LNCAP (cell line): Measurements from ENCODE around the gene TNNT3.

Experiments used
- TF ChIP-seq, protein P1 (sequence below): fragments of 450-650 bp; IDR thresholded peaks from 2 replicates; pipeline ENCODE4 v1.5.1; 2017; ENCODE audit warnings: mild to moderate bottlenecking

TNNT3 gene

GRCh38 chr11:1892558-1892957, 26.9 kb upstream of the TNNT3 start:
- TF ChIP-seq, protein P1, sequence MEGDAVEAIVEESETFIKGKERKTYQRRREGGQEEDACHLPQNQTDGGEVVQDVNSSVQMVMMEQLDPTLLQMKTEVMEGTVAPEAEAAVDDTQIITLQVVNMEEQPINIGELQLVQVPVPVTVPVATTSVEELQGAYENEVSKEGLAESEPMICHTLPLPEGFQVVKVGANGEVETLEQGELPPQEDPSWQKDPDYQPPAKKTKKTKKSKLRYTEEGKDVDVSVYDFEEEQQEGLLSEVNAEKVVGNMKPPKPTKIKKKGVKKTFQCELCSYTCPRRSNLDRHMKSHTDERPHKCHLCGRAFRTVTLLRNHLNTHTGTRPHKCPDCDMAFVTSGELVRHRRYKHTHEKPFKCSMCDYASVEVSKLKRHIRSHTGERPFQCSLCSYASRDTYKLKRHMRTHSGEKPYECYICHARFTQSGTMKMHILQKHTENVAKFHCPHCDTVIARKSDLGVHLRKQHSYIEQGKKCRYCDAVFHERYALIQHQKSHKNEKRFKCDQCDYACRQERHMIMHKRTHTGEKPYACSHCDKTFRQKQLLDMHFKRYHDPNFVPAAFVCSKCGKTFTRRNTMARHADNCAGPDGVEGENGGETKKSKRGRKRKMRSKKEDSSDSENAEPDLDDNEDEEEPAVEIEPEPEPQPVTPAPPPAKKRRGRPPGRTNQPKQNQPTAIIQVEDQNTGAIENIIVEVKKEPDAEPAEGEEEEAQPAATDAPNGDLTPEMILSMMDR = no peak

GRCh38 chr11:1893581-1894359, 25.7 kb upstream of the TNNT3 start:
- TF ChIP-seq, protein P1 = no peak

DNA sequence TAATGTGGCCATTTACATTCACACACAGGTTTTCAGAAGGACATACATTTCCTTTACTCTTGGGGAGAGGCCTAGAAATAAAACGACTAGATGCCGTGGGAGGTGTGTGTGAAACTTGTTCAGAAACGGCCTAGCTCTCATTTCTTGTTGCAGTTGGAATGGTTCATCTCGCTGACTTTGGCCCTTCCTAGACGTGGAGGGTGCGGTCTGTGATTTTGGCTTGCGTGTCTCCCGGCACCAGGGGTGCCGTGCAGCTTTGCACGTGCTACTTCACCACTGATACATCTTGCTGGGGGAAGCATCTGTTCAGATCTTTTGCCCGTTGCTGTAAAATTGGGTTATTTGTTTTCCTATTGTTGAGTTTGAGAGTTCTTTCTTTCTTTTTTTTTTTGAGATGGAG, 24.7 kb upstream of the TNNT3 start:
- TF ChIP-seq, protein P1 = no peak

GRCh38 chr11:1896468-1896867, 23.0 kb upstream of the TNNT3 start:
- TF ChIP-seq, protein P1 = no peak

DNA sequence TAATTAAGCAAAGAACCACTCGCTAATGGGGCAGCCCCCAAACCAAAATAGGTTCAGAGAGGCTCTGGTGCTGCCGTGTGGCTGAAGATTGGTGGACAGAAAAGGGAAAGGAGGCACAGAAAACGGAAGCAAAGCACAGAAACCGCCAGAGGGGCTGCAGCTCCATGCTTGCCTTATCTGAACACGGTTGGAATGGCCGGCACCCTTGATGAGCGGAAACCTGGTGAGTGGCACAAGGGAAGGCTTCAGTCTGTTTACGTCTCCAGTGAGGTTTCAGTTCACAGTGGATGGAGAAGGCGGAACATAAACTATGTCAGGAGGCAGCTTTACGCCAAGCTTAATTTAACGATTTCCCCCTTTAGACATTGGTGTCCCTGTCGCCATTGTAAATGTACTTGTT, 22.6 kb upstream of the TNNT3 start:
- TF ChIP-seq, protein P1 = no peak

- TF ChIP-seq, protein P1 = no peak
Observed at GRCh38 chr11:1899090-1899489, 20.4 kb upstream of the TNNT3 start.

DNA sequence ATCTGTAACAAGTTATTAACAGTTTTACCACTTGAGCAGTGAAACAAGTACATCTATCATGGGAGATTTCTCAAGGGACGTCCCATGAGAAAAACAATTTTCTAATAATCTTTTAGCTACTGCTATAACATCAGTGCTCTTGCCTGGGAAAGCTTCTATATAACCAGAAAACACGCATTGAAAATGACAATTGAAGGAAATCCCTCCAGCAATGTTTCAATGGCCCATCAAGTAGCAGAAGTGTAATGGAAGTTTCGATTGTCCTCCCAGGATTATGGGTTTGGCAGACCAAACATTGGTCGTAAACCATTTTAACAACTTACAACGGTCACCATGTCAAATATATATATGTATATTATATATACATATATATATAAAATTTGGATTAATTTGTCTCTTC, 19.8 kb upstream of the TNNT3 start:
- TF ChIP-seq, protein P1 = no peak

- TF ChIP-seq, protein P1 = no peak
Observed at GRCh38 chr11:1906181-1906580, 13.3 kb upstream of the TNNT3 start.
